Common myeloid progenitor, CD34-positive (primary cell): ENCODE results near the gene TCIRG1.

Experiments used
- CTCF ChIA-PET: fragments of 350-600 bp; sonication (Branson Sonifier 250); formaldehyde crosslinking; loops from one replicate; lab custom pipeline; 2021; ENCODE audit warnings: antibody characterized with exemption; lab: Charles Lee
- POLR2A ChIA-PET: fragments of 350-600 bp; sonication (Branson Sonifier 250); formaldehyde crosslinking; loops from one replicate; lab custom pipeline; 2021; ENCODE audit warnings: antibody characterized with exemption; lab: Charles Lee
- DNase-seq, 3 donors: peaks; one replicate each; pipeline versions ENCODE4 v3.0.0 to v3.0.0-alpha.2; 2013
- H3K27ac ChIP-seq, 2 experiments: 1 replicate in 1 of 2; 2 replicates in 1 of 2; pipeline ENCODE4 v1.7.0; 2013; ENCODE audit warnings: inconsistent platforms in 2 of 2, low read length in 2 of 2, mild to moderate bottlenecking in 2 of 2, low read depth in 1 of 2, moderate library complexity in 1 of 2; ENCODE audit not compliant: severe bottlenecking in 2 of 2, insufficient read depth in 1 of 2, poor library complexity in 1 of 2
- H3K27me3 ChIP-seq, 5 experiments: replicated peaks in 2 of 5; 1 replicate in 3 of 5; 2 replicates in 2 of 5; pipeline versions ENCODE4 v1.6.1 to v1.7.0; 2013; ENCODE audit warnings: low read length in 4 of 5, mild to moderate bottlenecking in 2 of 5, moderate library complexity in 2 of 5, inconsistent platforms in 1 of 5; ENCODE audit not compliant: insufficient read depth in 5 of 5, control insufficient read depth in 4 of 5
- H3K36me3 ChIP-seq, 4 experiments: 1 replicate in 2 of 4; 2 replicates in 2 of 4; pipeline versions ENCODE4 v1.6.1 to v1.7.0; 2013; ENCODE audit warnings: low read length in 3 of 4, control low read depth in 1 of 4, mild to moderate bottlenecking in 1 of 4; ENCODE audit not compliant: control insufficient read depth in 4 of 4, insufficient read depth in 4 of 4
- H3K4me1 ChIP-seq, 4 experiments: 1 replicate in 3 of 4; 2 replicates in 1 of 4; pipeline versions ENCODE4 v1.6.1 to v1.7.1; 2013; ENCODE audit warnings: low read length in 3 of 4, mild to moderate bottlenecking in 3 of 4, control low read depth in 1 of 4, inconsistent platforms in 1 of 4, moderate library complexity in 1 of 4; ENCODE audit not compliant: control insufficient read depth in 4 of 4, insufficient read depth in 4 of 4; ENCODE audit errors: control extremely low read depth in 1 of 4
- H3K4me3 ChIP-seq, 7 experiments: 1 replicate in 4 of 7; 2 replicates in 3 of 7; pipeline versions ENCODE4 v1.5.1 to v1.7.0; 2013; ENCODE audit warnings: mild to moderate bottlenecking in 7 of 7, low read length in 6 of 7, moderate library complexity in 6 of 7, inconsistent platforms in 2 of 7, low read depth in 2 of 7, control low read depth in 1 of 7; ENCODE audit not compliant: insufficient read depth in 4 of 7, control insufficient read depth in 1 of 7; ENCODE audit errors: extremely low read depth in 1 of 7
- H3K9me3 ChIP-seq, 5 experiments: 1 replicate in 4 of 5; 2 replicates in 1 of 5; pipeline versions ENCODE4 v1.6.1 to v1.7.1; 2013; ENCODE audit warnings: low read length in 4 of 5, mild to moderate bottlenecking in 2 of 5, inconsistent platforms in 1 of 5, low read depth in 1 of 5, moderate library complexity in 1 of 5; ENCODE audit not compliant: control insufficient read depth in 4 of 5, insufficient read depth in 2 of 5; ENCODE audit errors: control extremely low read depth in 1 of 5
- WGBS: methylation state at CpG from one replicate; pipeline ENCODE4 v1.1.5; 2013; ENCODE audit not compliant: insufficient coverage; 5-methylcytosine and 5-hydroxymethylcytosine counted together

The TCIRG1 gene

GRCh38 chr11:68007498-68008380 lies 31.1 kb upstream of the TCIRG1 start:
- WGBS: 95% methylated on average over 13 of the region's 16 CpGs
- H3K9me3 ChIP-seq: no peaks in the 10 kb centered on the region
- ChIA-PET POLR2A (no interaction called here), CTCF (interaction anchor here (1.1 to 4.4 kb wide), 6 partner anchors 9 to 111 kb away, joined by 3 to 25 read pairs (median 6); no protein-coding TSS in a partner anchor)
- no peak overlapping the region for H3K4me3 ChIP-seq
- no peak for DNase-seq
- no peak overlapping the region for H3K27ac ChIP-seq
- H3K4me1 ChIP-seq: peaks cover 0 to 85% (median 77%) of the 10 kb centered on the region in 4 experiments
- no peaks in the 10 kb centered on the region for H3K36me3 ChIP-seq
- H3K27me3 ChIP-seq: no peaks in the 10 kb centered on the region

GRCh38 chr11:68008381-68009337 lies 30.2 kb upstream of the TCIRG1 start:
- peak overlapping the region in 1 of 2 experiments; percentile 63 for H3K27ac ChIP-seq
- ChIA-PET POLR2A (no interaction called here), CTCF (interaction anchor here (0.8 to 4.4 kb wide), 12 partner anchors 10 to 134 kb away, joined by 3 to 25 read pairs (median 4); no protein-coding TSS in a partner anchor)
- WGBS: 31% methylated on average over 16 of the region's 27 CpGs
- no peaks in the 10 kb centered on the region for H3K9me3 ChIP-seq
- peak overlapping the region in 2 of 7 experiments; percentile 48 to 65 for H3K4me3 ChIP-seq
- H3K27me3 ChIP-seq: no peaks in the 10 kb centered on the region
- peak in 2 of 3 donors; percentile 69 to 86 for DNase-seq
- no peaks in the 10 kb centered on the region for H3K36me3 ChIP-seq
- peaks cover 0 to 86% (median 75%) of the 10 kb centered on the region in 4 experiments for H3K4me1 ChIP-seq

GRCh38 chr11:68009391-68010089 lies 29.3 kb upstream of the TCIRG1 start:
- H3K27ac ChIP-seq: peak overlapping the region in 1 of 2 experiments; percentile 63
- WGBS: 17% methylated on average over 8 of the region's 12 CpGs
- no peaks in the 10 kb centered on the region for H3K36me3 ChIP-seq
- ChIA-PET CTCF (interaction anchor here (0.8 to 4.4 kb wide), 14 partner anchors 10 to 199 kb away, joined by 3 to 25 read pairs (median 4); partner anchors contain the start of genes NDUFS8 and TCIRG1), POLR2A (no interaction called here)
- no peaks in the 10 kb centered on the region for H3K27me3 ChIP-seq
- no peaks in the 10 kb centered on the region for H3K9me3 ChIP-seq
- peak overlapping the region in 3 of 7 experiments; percentile 48 to 65 (median 54) for H3K4me3 ChIP-seq
- peak; percentile 75 to 94 (median 88) for DNase-seq
- peaks cover 0 to 88% (median 72%) of the 10 kb centered on the region in 4 experiments for H3K4me1 ChIP-seq

GRCh38 chr11:68010090-68011041 lies 28.5 kb upstream of the TCIRG1 start, which contains the start of gene ALDH3B1:
TSS of gene ALDH3B1 (plus strand) at chr11:68010327. CDS start at chr11:68015298, 4,971 bp downstream.
- DNase-seq: peak; percentile 57 to 84 (median 76)
- CTCF ChIA-PET: interaction anchor here (1.1 to 4.4 kb wide), 12 partner anchors 9 to 198 kb away, joined by 3 to 25 read pairs (median 6); partner anchors contain the start of genes NDUFS8 and TCIRG1

GRCh38 chr11:68011051-68011943 lies 27.5 kb upstream of the TCIRG1 start:
- CTCF ChIA-PET: interaction anchor here (1.2 to 4.4 kb wide), 8 partner anchors 8 to 65 kb away, joined by 3 to 25 read pairs (median 8); partner anchors contain the start of genes NDUFS8 and TCIRG1
- Histone ChIP-seq H3K27me3 (no peaks in the 10 kb centered on the region), H3K36me3 (no peaks in the 10 kb centered on the region)

More at GRCh38 chr11:68010090-68011041, 28.5 kb upstream of the TCIRG1 start, which contains the start of gene ALDH3B1:
- H3K4me3 ChIP-seq: peak within 1 kb of the TSS in 5 of 7 experiments; percentile 19 to 65 (median 48)
- peak within 1 kb of the TSS in 1 of 2 experiments; percentile 63 for H3K27ac ChIP-seq
- no peaks in the 10 kb centered on the region for H3K36me3 ChIP-seq
- no peaks in the 10 kb centered on the region for H3K27me3 ChIP-seq
- H3K4me1 ChIP-seq: peaks cover 0 to 86% (median 69%) of the 10 kb centered on the region in 4 experiments
- POLR2A ChIA-PET: interaction anchor here (1.1 kb wide), 1 partner anchor 9 kb away, joined by 4 read pairs; no protein-coding TSS in a partner anchor
- no peaks in the 10 kb centered on the region for H3K9me3 ChIP-seq
- WGBS: 39% methylated on average over 30 of the region's 33 CpGs

More at GRCh38 chr11:68011051-68011943, 27.5 kb upstream of the TCIRG1 start:
- Histone ChIP-seq H3K27ac (no peak overlapping the region), H3K4me1 (peaks cover 0 to 81% (median 66%) of the 10 kb centered on the region in 4 experiments), H3K4me3 (peak overlapping the region in 4 of 7 experiments; percentile 19 to 65 (median 38)), H3K9me3 (no peaks in the 10 kb centered on the region)
- WGBS: 38% methylated on average over 15 of the region's 16 CpGs
- POLR2A ChIA-PET: interaction anchor here (1.1 kb wide), 1 partner anchor 8 kb away, joined by 4 read pairs; no protein-coding TSS in a partner anchor
- peak in 2 of 3 donors; percentile 64 to 71 for DNase-seq
